ENCODE results near the gene POU3F1. TPM values are rescaled to one million over a fixed set of nuclear protein-coding genes. Genes with fewer than 3 reads are reported as not detected.

POU3F1 gene
- total RNA-seq, 2 experiments from 2014 or later: not detected

GRCh38 chr1:38084113-38084512, 37.5 kb upstream of the POU3F1 start:
- H3K27me3 Mint-ChIP-seq: no peaks in the 10 kb centered on the region
- ChIA-PET POLR2A (no interaction called here), CTCF (no interaction called here)
- no peak overlapping the region for H3K4me3 Mint-ChIP-seq
- no peak for DNase-seq
- no peaks in the 10 kb centered on the region for H3K9me3 Mint-ChIP-seq
- no peak overlapping the region for H3K27ac Mint-ChIP-seq
- H3K4me1 Mint-ChIP-seq: no peaks in the 10 kb centered on the region
- no peaks in the 10 kb centered on the region for H3K36me3 Mint-ChIP-seq (ENCODE audit: low read depth)

- no peaks in the 10 kb centered on the region for H3K27me3 Mint-ChIP-seq
- no peak overlapping the region for H3K27ac Mint-ChIP-seq
- H3K9me3 Mint-ChIP-seq: no peaks in the 10 kb centered on the region
- no peaks in the 10 kb centered on the region for H3K4me1 Mint-ChIP-seq
- CTCF ChIA-PET: no interaction called here
- DNase-seq: no peak
- POLR2A ChIA-PET: no interaction called here
- no peak overlapping the region for H3K4me3 Mint-ChIP-seq
- no peaks in the 10 kb centered on the region for H3K36me3 Mint-ChIP-seq (ENCODE audit: low read depth)
Observed at GRCh38 chr1:38083541-38083940, 36.9 kb upstream of the POU3F1 start.

- Mint-ChIP-seq H3K9me3 (no peaks in the 10 kb centered on the region), H3K27ac (no peak overlapping the region), H3K4me3 (no peak overlapping the region), H3K36me3 (ENCODE audit: low read depth) (no peaks in the 10 kb centered on the region), H3K27me3 (no peaks in the 10 kb centered on the region), H3K4me1 (no peaks in the 10 kb centered on the region)
- POLR2A ChIA-PET: no interaction called here
- DNase-seq: no peak
- CTCF ChIA-PET: interaction anchor here (0.7 kb wide), 1 partner anchor 9 kb away, joined by 3 read pairs; no protein-coding TSS in a partner anchor
Observed at GRCh38 chr1:38082769-38083263, 36.2 kb upstream of the POU3F1 start.

- Mint-ChIP-seq H3K4me1 (no peaks in the 10 kb centered on the region), H3K36me3 (ENCODE audit: low read depth) (no peaks in the 10 kb centered on the region), H3K9me3 (no peaks in the 10 kb centered on the region), H3K4me3 (no peak overlapping the region), H3K27ac (no peak overlapping the region), H3K27me3 (no peaks in the 10 kb centered on the region)
- POLR2A ChIA-PET: no interaction called here
- CTCF ChIA-PET: no interaction called here
- no peak for DNase-seq
Observed at GRCh38 chr1:38079019-38079418, 32.4 kb upstream of the POU3F1 start.

GRCh38 chr1:38077523-38078147, 31.0 kb upstream of the POU3F1 start:
- Mint-ChIP-seq H3K27ac (no peak overlapping the region), H3K36me3 (ENCODE audit: low read depth) (no peaks in the 10 kb centered on the region), H3K9me3 (no peaks in the 10 kb centered on the region), H3K4me3 (no peak overlapping the region), H3K4me1 (no peaks in the 10 kb centered on the region), H3K27me3 (peaks cover 1% of the 10 kb centered on the region)
- POLR2A ChIA-PET: no interaction called here
- CTCF ChIA-PET: no interaction called here
- no peak for DNase-seq

GRCh38 chr1:38076455-38076854, 29.9 kb upstream of the POU3F1 start:
- Mint-ChIP-seq H3K27ac (no peak overlapping the region), H3K27me3 (peaks cover 3% of the 10 kb centered on the region), H3K36me3 (ENCODE audit: low read depth) (no peaks in the 10 kb centered on the region), H3K9me3 (no peaks in the 10 kb centered on the region), H3K4me1 (no peaks in the 10 kb centered on the region), H3K4me3 (no peak overlapping the region)
- POLR2A ChIA-PET: no interaction called here
- CTCF ChIA-PET: no interaction called here
- DNase-seq: no peak

- CTCF ChIA-PET: no interaction called here
- no peaks in the 10 kb centered on the region for H3K36me3 Mint-ChIP-seq (ENCODE audit: low read depth)
- peaks cover 3% of the 10 kb centered on the region for H3K27me3 Mint-ChIP-seq
- H3K27ac Mint-ChIP-seq: no peak overlapping the region
- no peaks in the 10 kb centered on the region for H3K9me3 Mint-ChIP-seq
- H3K4me3 Mint-ChIP-seq: no peak overlapping the region
- no peak for DNase-seq
- POLR2A ChIA-PET: no interaction called here
- H3K4me1 Mint-ChIP-seq: no peaks in the 10 kb centered on the region
Observed at GRCh38 chr1:38076038-38076437, 29.4 kb upstream of the POU3F1 start.

GRCh38 chr1:38075191-38075590, 28.6 kb upstream of the POU3F1 start:
- H3K9me3 Mint-ChIP-seq: no peaks in the 10 kb centered on the region
- no peak overlapping the region for H3K27ac Mint-ChIP-seq
- H3K4me3 Mint-ChIP-seq: no peak overlapping the region
- no peak for DNase-seq
- no peaks in the 10 kb centered on the region for H3K4me1 Mint-ChIP-seq
- ChIA-PET CTCF (no interaction called here), POLR2A (no interaction called here)
- H3K27me3 Mint-ChIP-seq: peaks cover 9% of the 10 kb centered on the region
- no peaks in the 10 kb centered on the region for H3K36me3 Mint-ChIP-seq (ENCODE audit: low read depth)

GRCh38 chr1:38074302-38074677, 27.7 kb upstream of the POU3F1 start:
- ChIA-PET CTCF (no interaction called here), POLR2A (no interaction called here)
- Mint-ChIP-seq H3K27ac (no peak overlapping the region), H3K9me3 (no peaks in the 10 kb centered on the region), H3K36me3 (ENCODE audit: low read depth) (no peaks in the 10 kb centered on the region), H3K4me1 (no peaks in the 10 kb centered on the region), H3K27me3 (peaks cover 12% of the 10 kb centered on the region), H3K4me3 (no peak overlapping the region)
- DNase-seq: no peak

GRCh38 chr1:38073534-38074301, 27.1 kb upstream of the POU3F1 start:
- no peak for DNase-seq
- Mint-ChIP-seq H3K4me1 (no peaks in the 10 kb centered on the region), H3K4me3 (no peak overlapping the region), H3K36me3 (ENCODE audit: low read depth) (no peaks in the 10 kb centered on the region), H3K9me3 (no peaks in the 10 kb centered on the region), H3K27me3 (peaks cover 12% of the 10 kb centered on the region), H3K27ac (no peak overlapping the region)
- ChIA-PET POLR2A (no interaction called here), CTCF (no interaction called here)

GRCh38 chr1:38072858-38073257, 26.3 kb upstream of the POU3F1 start:
- ChIA-PET CTCF (interaction anchor here (1.7 kb wide), 1 partner anchor 47 kb away, joined by 7 read pairs; no protein-coding TSS in a partner anchor), POLR2A (no interaction called here)
- H3K9me3 Mint-ChIP-seq: no peaks in the 10 kb centered on the region
- peaks cover 17% of the 10 kb centered on the region for H3K27me3 Mint-ChIP-seq
- no peaks in the 10 kb centered on the region for H3K4me1 Mint-ChIP-seq
- no peak overlapping the region for H3K4me3 Mint-ChIP-seq
- H3K36me3 Mint-ChIP-seq (ENCODE audit: low read depth): no peaks in the 10 kb centered on the region
- no peak overlapping the region for H3K27ac Mint-ChIP-seq
- DNase-seq: no peak

- H3K4me3 Mint-ChIP-seq: no peak overlapping the region
- no peak for DNase-seq
- CTCF ChIA-PET: interaction anchor here (0.9 to 1.7 kb wide), 3 partner anchors 23 to 58 kb away, joined by 3 to 7 read pairs (median 3); no protein-coding TSS in a partner anchor
- no peak overlapping the region for H3K27ac Mint-ChIP-seq
- H3K4me1 Mint-ChIP-seq: no peaks in the 10 kb centered on the region
- POLR2A ChIA-PET: interaction anchor here (0.6 kb wide), 1 partner anchor 53 kb away, joined by 3 read pairs; no protein-coding TSS in a partner anchor
- H3K27me3 Mint-ChIP-seq: peaks cover 24% of the 10 kb centered on the region
- no peaks in the 10 kb centered on the region for H3K36me3 Mint-ChIP-seq (ENCODE audit: low read depth)
- H3K9me3 Mint-ChIP-seq: no peaks in the 10 kb centered on the region
Observed at GRCh38 chr1:38071312-38072256, 25.0 kb upstream of the POU3F1 start.

GRCh38 chr1:38068980-38069340, 22.4 kb upstream of the POU3F1 start:
- Mint-ChIP-seq H3K36me3 (ENCODE audit: low read depth) (no peaks in the 10 kb centered on the region), H3K4me3 (no peak overlapping the region), H3K4me1 (no peaks in the 10 kb centered on the region), H3K27ac (no peak overlapping the region), H3K9me3 (no peaks in the 10 kb centered on the region), H3K27me3 (peaks cover 24% of the 10 kb centered on the region)
- no peak for DNase-seq
- POLR2A ChIA-PET: no interaction called here
- CTCF ChIA-PET: interaction anchor here (0.5 kb wide), 1 partner anchor 281 kb away, joined by 3 read pairs; no protein-coding TSS in a partner anchor
